ACHN (cell line): Measurements from ENCODE around the gene PASK.

Experiments
- DNase-seq: peaks from one replicate; pipeline ENCODE4 v3.0.0-alpha.2; 2015
- in situ Hi-C: cut with HindIII; loops from 2 replicates; pipeline ENCODE4 v1.10.0; 2017; ENCODE audit warnings: low sequenced_read_pairs, low pct_ligation_motif_present, low pct_unique_long_range_greater_than_20kb

Gene PASK

DNA sequence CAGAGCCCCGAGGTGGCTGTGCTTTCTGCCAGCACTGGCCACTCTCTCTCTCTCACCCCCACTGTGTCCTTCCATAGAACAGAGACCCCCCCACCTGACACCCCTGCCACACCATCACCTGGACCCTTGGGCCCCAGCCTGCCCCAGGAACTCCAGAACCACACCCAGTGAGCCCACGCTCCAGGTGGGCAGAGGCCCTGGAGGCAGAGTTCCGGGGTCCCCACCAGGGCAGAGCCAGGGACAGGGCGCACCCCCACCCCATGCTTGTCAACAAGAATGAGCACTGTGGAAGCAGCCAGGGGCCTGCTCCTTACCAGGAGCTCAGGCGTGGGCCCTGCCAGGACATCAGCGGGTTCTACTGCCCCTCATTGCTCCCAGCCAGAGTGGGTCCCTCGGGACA, 14.6 kb downstream of the PASK start:
- in situ Hi-C loops = no loop called here
- no peak for DNase-seq

DNA sequence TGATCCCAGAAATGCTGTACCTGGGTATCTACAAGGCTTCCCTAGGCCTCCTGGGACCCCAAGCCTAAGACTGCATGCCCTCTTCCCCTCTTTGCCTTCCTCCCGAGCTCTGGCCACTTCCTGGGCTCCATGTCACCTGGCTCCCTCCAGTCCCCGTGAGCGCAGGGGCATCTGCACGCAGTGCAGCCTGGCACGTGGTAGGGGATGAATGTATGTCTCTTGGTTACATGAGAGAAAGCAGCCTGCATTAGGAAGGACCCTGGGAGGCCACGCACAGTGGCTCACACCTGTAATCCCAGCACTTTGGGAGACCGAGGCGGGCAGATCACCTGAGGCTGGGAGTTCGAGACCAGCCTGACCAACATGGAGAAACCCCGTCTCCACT, 15.8 kb downstream of the PASK start:
- in situ Hi-C loops = no loop called here
- no peak for DNase-seq

DNA sequence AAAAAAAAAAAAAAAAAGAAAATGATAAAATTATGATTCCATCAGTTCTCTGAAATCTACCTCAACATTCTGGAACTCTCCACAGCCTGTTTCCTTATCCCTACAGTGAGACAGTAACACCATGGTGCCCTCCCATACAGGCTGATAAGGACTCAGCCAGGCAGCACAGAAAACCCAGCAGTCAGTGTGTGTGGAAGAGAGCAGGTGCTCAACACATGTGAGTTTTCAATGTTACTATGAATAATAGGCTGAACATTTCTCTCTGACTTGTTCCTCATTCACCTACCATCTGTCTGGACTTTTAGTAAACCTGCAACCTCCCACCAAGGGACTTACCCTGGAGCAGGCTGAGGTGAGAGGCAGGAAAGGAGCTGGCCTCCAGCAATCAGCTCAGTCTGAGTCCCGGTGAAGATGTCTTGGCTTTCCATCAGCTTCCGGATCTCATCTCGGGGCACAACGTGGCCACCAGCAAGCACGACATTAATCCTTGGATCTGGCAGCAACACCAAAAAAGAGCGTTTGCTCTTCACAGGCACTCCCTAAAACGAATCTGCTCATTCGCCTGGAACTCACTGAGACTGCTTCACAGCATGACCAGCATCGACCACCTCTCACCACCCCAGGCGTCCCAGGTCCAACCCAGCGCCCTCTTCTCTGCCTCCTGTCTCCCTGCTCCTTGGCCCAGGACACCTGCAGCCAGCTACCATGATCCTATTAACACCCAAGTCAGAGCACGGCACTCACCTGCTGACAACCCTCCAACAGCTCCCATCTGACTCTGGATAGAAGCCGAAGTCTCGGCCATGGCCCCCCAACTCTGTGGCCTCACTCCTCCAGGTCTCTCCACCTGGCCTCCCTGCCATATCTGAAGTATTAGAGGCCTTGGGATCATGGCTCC, 16.5 kb downstream of the PASK start:
- in situ Hi-C loops = no loop called here
- DNase-seq = no peak

DNA sequence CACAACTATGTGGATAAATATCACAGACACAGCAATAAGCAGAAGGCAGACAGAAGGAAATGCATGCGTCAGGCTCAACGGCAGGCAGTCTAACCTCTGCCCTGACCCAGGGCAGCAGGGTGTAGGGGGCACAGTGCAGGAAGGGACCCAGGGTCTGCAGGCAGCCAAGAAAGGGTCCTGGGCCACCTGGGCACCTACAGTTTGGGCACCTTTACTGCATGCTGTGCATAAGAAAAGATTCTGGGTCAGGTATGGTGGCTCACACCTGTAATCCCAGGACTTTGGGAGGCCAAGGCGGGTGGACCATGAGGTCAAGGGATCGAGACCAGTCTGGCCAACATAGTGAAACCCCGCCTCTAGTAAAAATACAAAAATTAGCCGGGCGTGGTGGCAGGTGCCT, 17.7 kb downstream of the PASK start:
- no peak for DNase-seq
- in situ Hi-C loops = no loop called here

DNA sequence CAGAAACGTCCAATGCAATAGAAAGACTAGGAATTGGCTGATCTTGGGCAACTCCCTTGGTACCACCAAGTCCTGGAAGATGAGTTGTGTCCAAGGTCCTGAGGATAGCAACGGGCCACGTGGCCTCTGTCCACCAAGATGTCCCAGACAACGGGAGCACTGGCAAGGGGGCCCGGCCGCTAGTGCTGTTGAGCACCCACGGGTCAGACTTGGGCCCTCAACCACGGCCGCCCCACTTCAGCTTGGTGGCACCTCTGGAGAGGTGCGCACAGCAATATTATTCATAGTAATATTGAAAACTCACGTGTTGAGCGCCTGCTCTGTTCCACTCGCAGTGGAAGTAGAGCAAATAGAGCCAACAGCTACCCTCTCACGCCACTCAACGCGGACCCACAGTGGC, 19.0 kb downstream of the PASK start:
- no peak for DNase-seq
- in situ Hi-C loops = no loop called here

DNA sequence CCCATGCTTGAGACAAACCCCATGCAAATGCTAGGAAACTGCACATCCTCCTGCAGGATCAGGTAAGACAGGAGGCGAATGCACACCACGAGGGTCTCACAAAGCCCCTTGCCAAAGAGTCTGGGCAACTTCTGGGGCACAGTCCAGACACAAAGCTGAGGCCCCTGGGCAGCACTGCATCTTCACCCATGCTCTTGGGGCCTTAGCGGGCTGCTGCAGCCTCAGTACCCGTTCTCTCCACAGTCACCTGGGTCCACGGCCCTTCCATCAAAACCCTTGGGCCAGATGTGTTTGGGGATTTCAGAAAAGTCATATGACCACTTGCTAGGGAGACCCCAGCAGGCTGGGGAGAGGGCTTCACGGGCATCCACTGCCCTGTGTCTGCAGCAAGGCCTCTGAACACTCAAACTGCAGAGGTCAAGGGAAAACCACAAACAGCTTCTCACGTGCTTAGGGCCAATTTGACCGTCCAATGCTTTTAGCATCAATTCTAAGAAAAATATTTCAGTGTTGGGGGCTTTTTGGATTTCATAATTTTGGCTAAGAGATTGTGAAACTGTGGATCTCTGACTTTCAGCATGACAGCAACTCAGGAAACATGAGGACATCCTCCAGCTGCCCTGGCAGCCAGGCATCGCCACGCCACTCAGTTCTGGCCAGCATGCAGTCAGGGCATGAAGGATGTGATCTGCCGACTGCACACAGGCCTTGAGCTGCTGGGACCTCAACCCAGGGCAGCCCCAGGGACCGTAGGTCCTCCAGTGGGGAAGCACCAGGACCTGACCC, 20.0 kb downstream of the PASK start:
- DNase-seq = no peak
- in situ Hi-C loops = no loop called here

DNA sequence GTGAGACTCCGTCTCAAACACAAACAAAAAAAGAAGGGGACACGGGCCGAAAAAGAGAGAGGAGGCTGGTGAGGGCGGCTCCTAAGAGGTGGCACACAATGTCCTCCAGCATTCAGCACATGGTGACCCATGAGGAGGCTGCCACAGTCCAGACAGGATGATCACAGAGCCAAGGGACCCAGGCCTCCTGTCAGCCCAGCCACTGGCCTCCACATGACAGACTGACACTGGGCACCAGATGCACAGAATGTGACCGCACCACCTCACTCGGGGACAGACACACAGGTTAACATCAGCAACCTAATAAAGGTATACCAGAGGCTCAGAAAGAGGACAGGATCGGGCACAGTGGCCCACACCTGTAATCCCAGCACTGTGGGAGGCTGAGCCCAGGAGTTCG, 21.0 kb downstream of the PASK start:
- no peak for DNase-seq
- in situ Hi-C loops = no loop called here

- in situ Hi-C loops = no loop called here
- no peak for DNase-seq
Measured at GRCh38 chr2:241126771-241127202, 22.5 kb downstream of the PASK start.

DNA sequence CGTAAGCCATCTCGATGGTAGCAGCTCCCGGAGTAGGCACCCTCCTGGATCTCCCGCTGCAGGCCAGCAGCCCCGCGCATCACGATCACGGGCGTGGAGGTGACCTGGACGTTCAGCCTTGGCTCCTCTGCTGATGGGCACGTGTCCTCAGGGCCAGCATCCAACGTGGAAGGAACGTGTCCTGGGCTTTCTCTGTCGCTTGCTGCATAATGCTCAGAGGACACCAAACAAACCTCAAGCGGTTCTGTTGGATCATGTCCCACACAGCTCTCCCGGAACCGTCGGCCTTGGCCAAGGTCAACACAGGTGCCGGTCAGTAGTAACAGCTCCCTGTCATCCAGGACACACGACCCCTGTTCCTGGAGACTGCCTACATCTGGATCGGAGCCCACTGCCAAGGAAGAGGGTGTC, 23.1 kb downstream of the PASK start:
- in situ Hi-C loops = no loop called here
- no peak for DNase-seq

GRCh38 chr2:241125626-241126025, 23.6 kb downstream of the PASK start:
- in situ Hi-C loops = no loop called here
- DNase-seq = no peak

DNA sequence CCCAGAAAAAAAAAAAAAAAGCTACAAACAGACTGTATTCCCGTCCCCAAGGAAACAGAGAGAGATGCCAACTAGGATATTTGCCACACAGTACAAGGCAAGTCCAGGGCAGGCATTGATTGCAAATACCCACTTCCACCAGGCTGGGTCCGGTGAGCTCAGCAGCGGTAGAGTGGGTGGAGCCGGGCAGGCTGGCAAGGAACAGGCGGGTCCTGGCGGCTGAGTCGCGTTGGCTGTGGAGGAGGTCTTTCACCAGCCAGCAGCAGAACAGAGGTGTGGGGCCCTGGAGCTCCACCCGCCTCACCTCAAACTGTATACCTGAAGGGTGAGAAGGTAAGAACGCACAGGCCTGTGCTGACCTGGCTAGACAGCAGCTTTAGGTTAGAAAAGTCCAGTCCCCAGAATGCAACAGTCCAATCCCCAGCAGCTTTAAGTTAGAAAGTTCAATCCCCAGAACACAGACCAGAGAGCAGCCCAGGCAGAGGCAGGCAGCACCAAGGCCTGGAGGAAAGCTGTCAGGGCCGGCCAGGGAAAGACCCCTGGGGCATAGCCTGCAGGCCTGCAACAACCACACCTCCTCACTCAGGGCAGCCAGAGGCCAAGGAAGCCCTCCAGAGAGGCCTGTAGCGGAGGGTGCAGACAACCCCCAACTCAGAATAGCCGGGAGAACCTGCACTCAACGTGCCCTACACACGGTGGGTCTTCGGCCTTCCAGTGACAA, 25.3 kb downstream of the PASK start:
- in situ Hi-C loops = no loop called here
- DNase-seq = no peak

GRCh38 chr2:241122376-241123002, 26.8 kb downstream of the PASK start:
- in situ Hi-C loops = no loop called here

GRCh38 chr2:241121008-241121407, 28.3 kb downstream of the PASK start:
- DNase-seq = no peak
- in situ Hi-C loops = no loop called here

More at GRCh38 chr2:241122376-241123002, 26.8 kb downstream of the PASK start:
- DNase-seq = no peak

GRCh38 chr2:241120440-241120839, 28.8 kb downstream of the PASK start:
- in situ Hi-C loops = no loop called here
- no peak for DNase-seq

DNA sequence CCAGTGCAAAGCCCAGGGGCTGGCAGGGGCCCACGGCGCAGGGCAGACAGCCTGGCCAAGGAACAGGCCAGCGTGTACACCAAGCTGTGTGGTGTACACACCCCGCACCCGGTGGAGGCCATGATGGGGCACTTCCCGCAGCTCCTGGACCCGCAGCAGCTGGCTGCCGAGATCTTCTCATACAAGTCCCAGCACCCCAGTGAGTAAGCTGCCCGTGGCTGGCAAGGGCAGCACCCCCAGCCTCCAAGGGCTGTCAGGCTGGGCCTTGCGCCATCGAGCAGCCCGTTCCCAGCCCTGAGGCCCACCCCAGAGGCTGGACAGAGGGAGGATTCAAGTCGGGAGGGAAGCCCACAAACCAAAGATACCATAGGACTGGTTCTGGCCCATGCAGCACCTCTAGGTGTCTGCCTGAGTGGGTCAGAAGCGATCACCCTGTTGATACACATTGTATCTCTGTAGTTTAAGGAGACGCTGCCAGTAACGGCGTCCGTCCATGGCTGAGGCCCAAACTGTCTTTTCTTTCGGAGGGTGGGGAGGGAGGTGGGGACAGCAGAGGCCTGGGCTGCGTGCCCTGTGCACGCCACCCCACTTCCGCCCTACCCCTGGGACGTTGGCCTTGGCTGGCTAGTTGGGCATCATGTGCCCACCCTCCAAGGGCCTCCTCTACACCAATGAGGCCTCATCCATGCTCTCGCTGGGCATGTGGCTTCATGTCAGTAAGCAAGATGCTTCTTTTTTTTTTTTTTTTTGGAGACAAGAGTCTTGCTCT, 30.4 kb downstream of the PASK start:
- no peak for DNase-seq
- in situ Hi-C loops = no loop called here

DNA sequence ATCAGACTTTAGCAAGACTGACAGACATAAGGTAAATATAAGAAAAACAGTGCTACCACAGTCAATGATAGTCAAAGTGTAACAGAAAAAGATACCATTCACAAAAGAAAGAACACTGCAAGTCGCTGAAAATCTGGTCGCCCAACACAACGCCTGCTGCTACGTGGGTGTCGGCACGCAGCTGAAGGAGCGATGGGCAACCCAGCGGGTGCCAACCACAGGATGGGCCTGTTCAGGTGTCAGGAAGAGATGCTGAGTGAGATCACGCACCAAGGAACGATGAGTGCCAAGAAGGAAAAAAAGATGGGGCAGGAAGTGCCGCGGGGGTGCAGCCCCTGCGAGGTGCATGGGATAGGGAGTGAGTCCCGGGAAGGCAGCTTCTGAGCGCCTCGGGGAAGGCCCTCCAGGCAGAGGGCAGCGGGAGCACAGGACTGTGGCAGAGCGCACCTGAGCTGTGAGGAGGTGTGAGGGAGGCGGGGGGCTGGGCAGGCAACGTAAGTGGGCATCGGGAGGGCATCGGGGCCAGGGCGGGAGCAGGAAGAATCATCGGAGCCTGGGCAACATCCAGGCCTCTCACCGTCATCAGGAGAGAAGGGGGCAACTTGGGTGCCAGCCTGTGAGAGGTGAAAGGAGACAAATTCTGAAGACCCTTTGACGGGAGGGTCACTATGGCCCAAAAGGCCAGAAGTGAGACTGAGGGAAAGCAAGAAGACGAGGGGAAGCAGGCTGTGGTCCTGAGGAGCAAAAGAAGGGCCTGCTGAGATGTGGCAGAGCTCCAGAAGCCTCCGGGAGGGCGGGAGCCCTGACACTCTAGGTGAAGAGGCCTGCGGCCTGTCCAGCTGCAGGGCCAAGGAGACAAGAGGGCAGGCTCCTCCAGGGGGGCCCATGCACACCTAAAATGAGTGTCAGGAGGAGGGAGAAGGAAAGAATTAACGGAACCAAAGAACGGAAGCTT, 32.4 kb downstream of the PASK start:
- no peak for DNase-seq
- in situ Hi-C loops = no loop called here

GRCh38 chr2:241115361-241115760, 33.9 kb downstream of the PASK start:
- in situ Hi-C loops = no loop called here
- DNase-seq = no peak
